Chondrocyte (in vitro differentiated cells): ENCODE data around the gene TMPRSS3. TPM values are rescaled to one million over a fixed set of nuclear protein-coding genes. Genes with fewer than 3 reads are reported as not detected.
A peak's percentile ranks its signal among the peaks of the same experiment; 100 is the strongest.

Experiments used
- DNase-seq: peaks from one replicate; pipeline ENCODE4 v3.0.0; 2021; ENCODE audit warnings: mixed read lengths, low spot score
- H3K27ac Mint-ChIP-seq: one replicate; pipeline ENCODE4 v1.8.0; 2021; ENCODE audit warnings: mild to moderate bottlenecking, moderate library complexity, mixed read lengths; ENCODE audit not compliant: unreplicated experiment
- H3K27me3 Mint-ChIP-seq: 2 replicates; pipeline ENCODE4 v1.8.0; 2021; ENCODE audit warnings: low read depth, mixed read lengths
- H3K36me3 Mint-ChIP-seq: 2 replicates; pipeline ENCODE4 v1.8.0; 2021; ENCODE audit warnings: low read depth, mixed read lengths
- H3K4me1 Mint-ChIP-seq: 2 replicates; pipeline ENCODE4 v1.8.0; 2021; ENCODE audit warnings: low read depth, mild to moderate bottlenecking, mixed read lengths
- H3K4me3 Mint-ChIP-seq: one replicate; pipeline ENCODE4 v1.8.0; 2021; ENCODE audit warnings: mild to moderate bottlenecking, moderate library complexity, mixed read lengths; ENCODE audit not compliant: unreplicated experiment
- H3K9me3 Mint-ChIP-seq: 2 replicates; pipeline ENCODE4 v1.8.0; 2021; ENCODE audit warnings: low read depth, mixed read lengths
- CTCF ChIP-seq: fragments of 200-600 bp; sonication (generic); IDR thresholded peaks from 2 replicates; pipeline ENCODE4 v1.5.0; 2021; ENCODE audit warnings: antibody characterized with exemption, mild to moderate bottlenecking, moderate library complexity
- total RNA-seq: library from RNA; stranded (reverse); gene quantifications from 3 replicates; pipeline ENCODE4 v1.2.1, GENCODE V29; 2021

TMPRSS3 gene
- total RNA-seq, 1 donor from 2014 or later: not detected

GRCh38 chr21:42403611-42404231 is 7.9 kb upstream of the TMPRSS3 start, which contains the start of gene UBASH3A:
Gene UBASH3A, plus strand, starts transcription at chr21:42403902. Its CDS starts 44 bp downstream, at chr21:42403946.
- Mint-ChIP-seq H3K4me1 (peaks cover 28% of the 10 kb centered on the region), H3K4me3 (no peak within 1 kb of the TSS), H3K36me3 (no peaks in the 10 kb centered on the region), H3K27ac (no peak within 1 kb of the TSS), H3K27me3 (peaks cover 2% of the 10 kb centered on the region), H3K9me3 (no peaks in the 10 kb centered on the region)
- no peak for TF ChIP-seq CTCF
- DNase-seq: no peak

- Mint-ChIP-seq H3K27me3 (no peaks in the 10 kb centered on the region), H3K27ac (peak overlapping the region; percentile 74), H3K36me3 (no peaks in the 10 kb centered on the region), H3K4me1 (peaks cover 35% of the 10 kb centered on the region), H3K4me3 (no peak overlapping the region), H3K9me3 (no peaks in the 10 kb centered on the region)
- no peak for TF ChIP-seq CTCF
- no peak for DNase-seq
Measured at GRCh38 chr21:42401820-42402251, 6.0 kb upstream of the TMPRSS3 start.

GRCh38 chr21:42401154-42401553 is 5.3 kb upstream of the TMPRSS3 start:
- H3K9me3 Mint-ChIP-seq: no peaks in the 10 kb centered on the region
- DNase-seq: no peak

GRCh38 chr21:42400525-42400924 is 4.7 kb upstream of the TMPRSS3 start:
- H3K4me1 Mint-ChIP-seq: peaks cover 42% of the 10 kb centered on the region
- no peaks in the 10 kb centered on the region for H3K36me3 Mint-ChIP-seq
- TF ChIP-seq CTCF: no peak
- H3K9me3 Mint-ChIP-seq: no peaks in the 10 kb centered on the region
- no peak overlapping the region for H3K4me3 Mint-ChIP-seq
- H3K27ac Mint-ChIP-seq: peak overlapping the region; percentile 71
- DNase-seq: no peak
- no peaks in the 10 kb centered on the region for H3K27me3 Mint-ChIP-seq

More at GRCh38 chr21:42401154-42401553, 5.3 kb upstream of the TMPRSS3 start:
- Mint-ChIP-seq H3K36me3 (no peaks in the 10 kb centered on the region), H3K4me1 (peaks cover 37% of the 10 kb centered on the region), H3K27ac (peak overlapping the region; percentile 74), H3K4me3 (no peak overlapping the region), H3K27me3 (no peaks in the 10 kb centered on the region)
- no peak for TF ChIP-seq CTCF

- Mint-ChIP-seq H3K27ac (no peak overlapping the region), H3K27me3 (no peaks in the 10 kb centered on the region), H3K4me1 (peaks cover 41% of the 10 kb centered on the region), H3K9me3 (no peaks in the 10 kb centered on the region), H3K4me3 (no peak overlapping the region), H3K36me3 (no peaks in the 10 kb centered on the region)
- no peak for TF ChIP-seq CTCF
- DNase-seq: no peak
Measured at GRCh38 chr21:42398436-42399028, 2.7 kb upstream of the TMPRSS3 start.
